NCI-H2171 treated with DMSO at 0.1 percent for 48 hours (cell line): ENCODE results near the gene PTGFRN.

ENCODE experiments used
- DNase-seq: peaks from one replicate; lab custom pipeline; 2025; lab: John Stamatoyannopoulos, UW

Gene PTGFRN

DNA sequence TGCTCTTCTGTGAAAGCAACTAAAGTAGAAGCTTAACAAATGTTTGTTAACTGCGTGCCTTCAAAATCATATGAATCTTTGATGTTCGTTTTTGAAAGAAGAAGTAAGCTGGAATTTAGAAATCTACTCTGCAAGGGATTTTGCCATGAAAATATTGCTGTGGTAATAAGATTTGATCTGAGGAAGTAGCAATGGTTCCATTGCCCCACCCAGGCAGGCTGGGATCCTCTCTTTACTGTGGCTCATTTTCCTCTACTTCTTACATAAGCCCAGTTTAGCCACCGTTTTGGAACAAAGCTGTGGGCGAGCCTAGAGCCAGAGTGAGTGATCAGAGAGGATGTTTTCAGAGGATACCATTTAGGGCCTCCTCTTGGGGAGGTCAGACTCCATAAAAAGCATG is 20.3 kb upstream of the PTGFRN start:
- no peak for DNase-seq

DNA sequence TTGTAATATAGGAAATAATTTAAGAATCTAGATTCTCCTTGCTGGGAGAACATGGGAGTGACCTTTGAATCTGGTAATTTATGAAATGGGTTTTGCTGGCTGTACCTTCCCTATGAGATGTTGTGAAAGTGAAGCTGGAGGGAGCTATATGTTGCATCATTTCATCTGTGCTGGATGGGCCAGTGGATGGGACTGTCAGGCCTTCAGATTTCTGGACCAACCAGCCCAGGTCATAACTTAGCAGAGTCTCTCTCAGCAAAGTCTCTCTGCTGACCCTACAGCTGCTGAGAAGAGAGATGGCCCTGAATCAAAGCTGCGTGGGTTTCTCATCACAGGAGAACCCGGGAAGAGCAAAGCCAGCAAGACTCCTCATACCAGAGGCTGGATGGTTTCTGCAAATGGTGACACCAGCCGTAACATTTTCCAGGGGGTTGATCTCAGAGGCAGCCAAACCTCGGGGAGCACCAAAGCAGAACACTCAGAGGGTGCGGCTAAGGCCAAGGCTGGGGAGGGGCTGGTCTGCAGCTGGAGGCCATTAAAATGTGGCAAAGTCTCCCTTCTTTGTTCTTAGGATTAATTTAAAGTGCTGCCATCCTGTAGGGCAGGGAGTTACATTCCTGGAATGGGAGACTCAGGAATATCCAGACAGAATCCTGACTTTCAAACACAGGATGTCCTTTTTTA is 18.2 kb upstream of the PTGFRN start:
- DNase-seq: no peak

DNA sequence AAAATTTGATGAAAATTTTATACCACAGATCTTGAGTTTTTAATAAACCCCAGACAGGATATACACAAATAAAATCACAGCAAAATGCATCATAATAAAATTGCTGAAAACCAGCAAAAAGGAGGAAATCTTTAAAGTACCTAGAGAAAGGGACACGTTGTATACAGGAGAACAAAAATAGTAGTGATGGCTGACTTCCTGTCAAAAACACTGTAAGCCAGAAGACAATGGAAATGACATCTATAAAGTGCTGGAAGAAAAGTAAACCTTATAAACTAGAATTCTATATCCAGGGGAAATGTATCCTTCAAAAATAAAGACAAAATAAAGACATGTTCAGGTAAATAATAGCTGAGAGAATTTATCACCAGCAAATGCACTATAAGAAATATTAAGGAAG is 14.6 kb upstream of the PTGFRN start:
- no peak for DNase-seq

DNA sequence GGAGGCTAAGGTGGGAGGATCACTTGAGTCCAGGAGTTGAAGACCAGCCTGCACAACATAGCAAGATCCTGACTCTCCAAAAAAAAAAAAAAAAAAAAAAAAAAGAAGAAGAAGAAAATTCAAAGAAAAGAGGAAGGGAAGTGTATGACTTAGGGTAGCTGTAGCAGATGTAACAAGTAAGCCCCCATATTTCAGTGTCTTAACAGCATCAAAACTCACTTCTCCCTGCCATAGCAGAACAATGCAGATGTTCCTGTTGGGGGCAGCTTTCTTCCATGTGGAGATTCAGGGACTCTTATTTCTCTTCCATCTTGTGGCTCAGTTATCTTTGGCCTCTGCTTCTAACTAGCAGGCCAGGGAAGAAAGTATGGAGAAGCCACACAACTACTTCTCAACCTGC is 10.2 kb upstream of the PTGFRN start:
- DNase-seq: no peak

DNA sequence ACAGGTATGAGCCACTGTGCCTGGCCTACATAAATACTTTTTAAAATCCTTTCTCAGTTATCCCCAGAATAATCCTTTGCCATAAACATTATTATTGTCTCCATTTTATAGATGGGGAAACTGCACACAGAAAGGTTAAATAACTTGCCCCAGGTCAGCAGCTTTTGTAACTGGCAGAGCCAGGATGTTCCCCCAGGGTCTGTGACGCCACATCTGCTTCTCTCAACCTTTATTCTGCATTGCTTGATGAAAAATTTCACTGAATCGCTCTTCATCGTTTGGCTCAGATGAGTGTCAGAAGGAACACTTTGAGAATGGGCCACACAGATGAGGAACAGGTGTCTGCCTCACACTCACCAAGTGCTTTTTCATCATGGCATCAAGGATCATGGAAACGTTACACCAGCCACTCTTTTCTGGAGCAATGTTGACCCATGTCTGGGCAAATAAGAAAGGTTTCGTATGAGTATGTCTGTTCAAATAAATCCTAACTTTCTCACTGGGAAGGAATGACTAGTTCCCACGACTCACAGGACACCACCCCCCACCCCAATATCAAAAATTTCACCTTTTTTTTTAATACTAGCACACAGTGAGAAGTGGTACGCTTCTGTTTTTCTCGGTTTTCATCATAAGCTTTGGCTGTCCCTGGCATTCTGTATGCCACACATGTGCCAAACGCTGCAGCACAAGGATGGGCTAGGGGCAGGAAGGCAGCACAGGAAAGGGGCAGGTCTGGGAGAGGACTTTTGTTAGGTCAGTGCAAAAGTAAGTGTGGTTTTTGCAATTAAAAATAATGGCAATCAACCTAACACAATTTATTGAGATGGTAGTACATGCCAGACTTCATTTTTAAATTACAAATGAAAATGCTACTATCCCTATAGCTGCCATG is 9.0 kb upstream of the PTGFRN start:
- DNase-seq: no peak

DNA sequence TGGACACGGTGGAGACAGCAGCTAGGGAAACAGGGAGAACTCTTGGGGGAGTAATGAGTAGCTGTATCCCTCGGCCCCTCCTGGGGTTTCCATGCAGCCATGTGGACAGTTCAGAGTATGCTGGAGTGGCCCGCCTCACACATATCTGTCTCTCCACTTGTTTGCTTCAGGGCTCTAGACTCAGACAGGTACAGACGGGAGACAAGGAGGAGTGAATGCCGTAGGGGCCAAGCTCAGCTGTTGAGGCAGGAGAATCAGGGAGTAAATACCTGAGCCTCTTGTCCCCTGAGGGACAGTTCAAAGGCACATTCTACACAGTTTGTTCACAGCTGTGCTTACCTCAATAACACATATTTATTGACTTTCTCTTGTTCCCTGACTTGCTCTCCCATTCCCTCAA is 7.7 kb upstream of the PTGFRN start:
- no peak for DNase-seq

DNA sequence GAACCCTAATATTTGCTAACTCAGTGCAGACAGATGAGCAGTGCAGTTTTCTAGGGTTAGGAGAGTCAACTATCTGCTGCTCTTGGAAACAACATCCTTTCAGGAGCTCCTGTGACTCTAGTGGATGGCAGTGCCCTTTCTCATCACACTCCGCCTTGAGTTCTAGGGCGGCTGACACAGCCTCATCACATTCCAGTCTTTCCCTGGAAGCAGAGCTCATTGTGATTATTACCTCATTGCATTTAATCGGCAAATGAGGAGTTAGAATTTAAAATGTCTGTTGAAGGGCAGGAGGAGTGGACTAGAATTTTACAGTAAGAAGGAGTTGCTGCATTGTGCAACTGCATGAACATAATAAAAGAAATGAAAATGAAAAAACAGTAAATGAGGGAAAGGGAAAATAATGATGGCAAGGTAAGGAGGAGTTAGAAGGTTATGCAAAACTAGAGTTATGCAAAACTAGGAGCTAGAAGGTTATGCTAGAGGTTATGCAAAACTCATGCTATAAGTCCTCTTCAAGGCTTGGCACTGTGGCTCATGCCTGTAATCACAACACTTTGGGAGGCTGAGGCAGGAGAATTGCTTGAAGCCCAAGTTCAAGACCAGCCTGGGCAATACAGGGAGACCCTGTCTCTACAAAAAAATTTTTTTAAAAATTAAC is 6.9 kb upstream of the PTGFRN start:
- DNase-seq: no peak

DNA sequence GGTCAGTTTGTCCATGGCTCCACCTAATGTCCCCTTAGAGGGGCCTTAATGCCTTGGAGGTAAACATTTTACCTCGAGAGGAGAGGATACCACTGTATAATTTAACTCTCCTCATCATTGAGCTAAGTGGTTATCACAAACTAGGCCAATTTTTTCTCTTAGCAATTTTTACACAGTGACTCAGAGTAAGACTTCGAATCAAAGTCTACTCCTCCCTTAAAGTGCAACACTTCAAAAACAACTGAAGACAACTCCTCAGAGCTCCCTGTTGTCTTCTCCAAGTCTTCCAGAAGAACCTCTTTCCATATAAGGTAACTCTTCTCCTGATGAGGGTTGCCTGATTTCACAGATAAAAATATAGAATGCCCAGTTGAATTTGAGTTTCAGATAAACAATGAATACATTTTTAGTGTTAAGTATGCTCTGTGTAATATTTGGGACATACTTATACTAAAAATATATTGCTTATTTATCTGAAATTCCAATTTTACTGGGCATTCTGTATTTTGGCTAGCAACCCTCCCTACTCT is 4.9 kb upstream of the PTGFRN start:
- DNase-seq: no peak

DNA sequence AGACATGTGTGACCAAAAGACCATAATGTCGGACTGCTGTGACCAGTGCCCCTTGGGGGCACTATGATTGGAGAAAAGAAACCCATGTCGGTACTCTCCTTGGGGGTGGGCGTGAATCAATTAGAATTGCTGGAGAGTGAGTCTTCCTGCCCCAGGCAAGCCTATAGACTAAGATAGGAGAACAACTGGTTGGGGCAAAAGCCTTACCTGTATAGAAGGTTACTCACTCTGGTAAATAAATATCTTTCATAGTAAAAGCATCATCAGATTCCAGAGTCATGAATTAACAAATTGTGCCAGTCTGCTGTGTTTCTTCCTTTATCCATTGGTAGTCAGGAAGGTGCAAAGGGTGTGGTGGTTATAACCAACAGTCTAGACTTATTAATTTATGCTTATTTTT is 2.9 kb upstream of the PTGFRN start:
- DNase-seq: no peak

DNA sequence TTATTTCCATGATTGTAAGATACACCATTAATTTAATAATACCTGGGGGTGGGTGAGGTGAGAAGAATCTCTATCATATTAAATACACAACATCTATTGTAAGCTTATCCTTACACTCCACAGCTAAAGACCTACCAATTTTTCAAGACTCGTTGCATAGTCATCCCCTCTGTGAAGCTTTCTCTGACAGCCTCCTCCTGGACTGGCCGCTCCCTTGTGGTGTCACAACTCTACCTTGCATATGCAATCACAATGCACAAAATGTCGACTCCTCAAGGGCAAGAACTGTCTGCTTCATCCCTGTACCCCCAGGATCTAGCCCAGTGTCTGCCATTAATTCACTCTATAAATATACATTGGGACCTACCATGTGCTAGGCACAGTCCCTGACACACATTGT is 2.4 kb upstream of the PTGFRN start:
- DNase-seq: no peak

DNA sequence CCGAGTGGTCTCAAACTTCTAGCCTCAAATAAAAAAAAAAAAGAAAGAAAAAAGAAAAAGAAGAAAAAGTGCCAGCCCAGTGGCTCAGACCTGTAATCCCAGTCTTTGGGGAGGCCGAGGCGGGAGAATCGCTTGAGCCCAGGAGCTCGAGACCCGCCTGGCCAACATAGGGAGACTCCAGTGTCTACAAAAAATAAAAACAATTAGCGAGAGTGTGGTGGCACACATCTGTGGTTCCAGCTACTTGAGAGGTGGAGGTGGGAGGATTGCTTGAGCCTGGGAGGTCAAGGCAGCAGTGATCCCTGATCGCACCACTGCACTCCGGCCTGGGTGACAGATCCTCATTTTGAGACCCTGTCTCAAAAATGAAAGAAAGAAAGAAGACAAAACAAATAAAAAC is 1.4 kb upstream of the PTGFRN start:
- no peak for DNase-seq

DNA sequence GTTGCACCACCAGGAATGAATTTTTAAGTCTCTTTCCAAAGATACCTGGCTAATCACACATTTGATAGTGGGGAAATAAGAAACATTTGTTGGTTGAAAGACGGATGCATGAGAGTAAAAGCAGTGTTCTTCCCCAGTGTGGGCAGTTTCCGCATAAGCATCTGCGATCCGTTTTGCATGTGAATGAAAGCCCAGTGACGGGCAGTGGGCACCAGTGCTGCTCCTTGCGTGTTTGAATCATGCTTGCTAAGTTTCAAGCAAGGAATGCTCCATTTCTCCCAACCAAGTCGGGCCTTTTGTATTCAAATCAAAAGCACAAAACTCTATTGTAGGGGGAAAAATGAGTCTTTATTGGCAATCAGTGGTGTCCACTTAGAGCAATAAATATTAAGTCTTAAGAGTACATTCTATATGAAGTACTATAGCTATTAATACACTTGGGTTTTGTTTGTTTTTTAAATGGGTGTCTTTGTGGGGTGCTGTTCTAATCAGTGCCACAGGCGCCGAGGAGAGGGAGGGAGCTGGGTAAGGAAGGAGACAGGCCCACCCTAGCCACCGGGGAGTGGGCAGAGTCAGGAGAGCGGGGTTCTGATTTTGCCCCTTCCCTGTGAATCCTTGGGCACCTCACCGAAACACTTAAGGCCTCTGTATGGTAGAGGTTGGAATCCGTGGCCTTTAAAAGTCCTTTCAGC is 750 bp upstream of the PTGFRN start:
- DNase-seq: no peak

DNA sequence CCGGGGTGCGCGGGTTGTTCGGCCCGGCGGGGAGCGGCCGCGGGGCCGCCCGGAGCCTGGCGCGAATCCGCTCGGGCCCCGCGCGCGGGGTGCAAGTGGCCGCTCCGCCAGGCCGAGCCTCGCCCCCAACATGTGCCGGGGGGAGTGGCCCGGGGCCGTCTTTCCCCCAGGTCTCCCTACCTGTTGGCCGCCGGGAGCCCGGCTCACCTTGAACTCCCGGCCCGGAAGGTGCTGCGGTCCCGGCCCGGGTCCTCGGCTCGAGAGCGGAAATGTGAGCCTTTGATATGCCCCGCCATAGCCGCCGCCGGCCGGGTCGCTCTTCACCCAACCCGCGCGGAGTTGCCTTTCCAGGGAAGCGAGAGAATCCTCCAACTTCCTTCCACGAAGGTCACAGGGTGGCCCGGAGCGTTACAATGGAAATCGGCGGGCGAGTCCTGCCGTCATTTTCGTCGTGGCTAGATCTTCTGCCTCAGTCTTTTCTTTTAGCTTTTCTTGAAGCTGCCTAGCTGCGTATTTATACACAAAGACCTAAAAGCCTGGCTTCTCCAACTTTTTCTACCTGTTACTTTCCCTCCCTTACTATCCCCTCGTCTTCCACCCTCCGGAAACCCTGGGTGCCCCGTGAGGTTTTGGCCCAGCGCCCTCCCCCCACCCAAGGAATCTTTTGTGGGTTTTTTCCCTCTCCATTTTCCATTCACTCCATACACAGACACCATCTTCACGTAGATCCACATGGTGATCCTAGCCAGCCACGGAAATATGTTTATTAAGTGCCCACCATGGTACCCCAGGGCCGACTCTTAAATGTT is 867 bp downstream of the PTGFRN start:
- peak; percentile 35 for DNase-seq

DNA sequence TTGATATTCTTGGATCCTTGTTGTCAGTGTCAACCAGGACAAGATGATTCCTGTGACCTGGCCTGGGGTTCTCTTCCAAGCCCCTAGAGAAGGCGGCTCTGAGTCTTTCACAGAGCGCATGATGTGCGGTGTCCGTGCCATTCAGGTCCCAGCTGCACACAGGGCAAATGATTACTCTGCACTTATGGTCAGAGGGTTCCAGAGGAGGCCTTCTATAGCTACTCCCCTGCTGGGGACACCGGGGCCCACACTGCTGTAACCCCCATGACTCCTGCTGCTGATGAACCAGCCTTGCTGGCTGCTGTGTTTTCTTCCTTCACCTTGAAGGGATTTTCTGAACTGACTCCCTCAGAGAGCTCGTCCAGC is 1.5 kb downstream of the PTGFRN start:
- DNase-seq: no peak

DNA sequence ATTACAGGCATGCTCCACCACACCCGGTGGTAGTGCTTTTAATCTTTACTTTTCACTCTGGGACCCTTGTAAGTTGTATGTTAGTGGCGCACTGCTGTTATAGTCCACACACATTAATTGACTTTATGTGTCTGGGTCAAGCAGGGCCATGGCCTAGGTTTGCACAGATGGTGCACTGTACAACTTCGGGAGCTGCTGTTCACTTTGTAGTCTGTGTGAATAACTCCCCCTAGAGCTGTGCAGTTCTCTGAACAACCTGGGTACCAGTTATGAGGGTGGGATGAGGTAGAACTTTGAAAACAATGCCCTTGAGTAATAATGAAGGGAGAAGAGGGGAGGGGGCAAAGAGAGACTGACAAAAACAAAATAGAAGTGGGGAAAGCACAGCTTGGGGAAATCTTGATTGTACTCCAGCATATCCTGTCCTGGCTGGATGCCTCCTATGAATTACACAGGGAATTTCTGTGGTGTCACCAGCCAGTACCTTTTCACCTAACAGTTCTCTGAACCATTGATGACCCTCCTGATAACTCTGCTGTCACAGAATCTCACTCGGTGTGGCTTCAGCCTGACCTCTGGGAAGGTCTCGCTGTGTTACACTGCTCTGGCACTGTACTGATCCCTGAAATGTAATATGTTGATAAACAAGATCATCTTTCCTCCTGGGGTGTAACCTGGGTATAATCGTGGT is 2.2 kb downstream of the PTGFRN start:
- DNase-seq: no peak

DNA sequence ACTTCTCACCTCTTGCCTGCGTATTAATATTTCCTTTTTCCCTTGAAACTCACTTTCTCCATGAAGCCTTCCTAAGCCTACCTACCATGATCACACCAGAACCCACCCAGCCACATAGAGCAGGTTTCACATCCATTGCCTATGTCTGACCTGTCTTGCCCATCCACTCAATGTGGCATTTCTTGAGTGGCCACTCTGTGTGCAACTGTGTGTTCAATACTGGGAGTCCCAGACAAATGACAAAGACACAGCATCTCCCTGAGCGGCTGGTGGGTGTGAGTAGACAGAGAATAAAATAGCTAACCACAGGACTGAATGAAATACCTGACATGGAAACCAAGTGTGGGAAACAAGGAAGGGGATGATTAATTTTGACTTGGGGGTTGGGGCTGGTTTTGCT is 3.1 kb downstream of the PTGFRN start:
- DNase-seq: no peak

DNA sequence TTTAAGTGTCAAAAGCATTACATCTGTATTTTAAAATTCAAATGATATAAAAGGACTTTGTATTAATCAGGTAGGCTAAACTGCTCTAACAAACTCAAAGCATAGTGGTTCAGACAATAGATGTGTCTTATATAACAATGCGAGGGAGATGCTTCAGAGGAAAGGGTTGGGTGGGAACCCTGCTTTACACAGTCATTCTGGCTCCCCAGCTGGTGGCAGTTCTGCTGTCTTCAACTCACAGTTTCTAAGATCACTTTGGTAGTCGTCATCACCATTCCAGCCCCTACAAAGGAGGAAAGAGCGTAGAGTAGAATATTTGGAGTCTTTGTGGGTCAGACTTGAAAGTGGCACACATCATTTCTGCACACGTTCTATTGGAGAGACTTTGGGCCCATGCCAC is 4.2 kb downstream of the PTGFRN start:
- no peak for DNase-seq

DNA sequence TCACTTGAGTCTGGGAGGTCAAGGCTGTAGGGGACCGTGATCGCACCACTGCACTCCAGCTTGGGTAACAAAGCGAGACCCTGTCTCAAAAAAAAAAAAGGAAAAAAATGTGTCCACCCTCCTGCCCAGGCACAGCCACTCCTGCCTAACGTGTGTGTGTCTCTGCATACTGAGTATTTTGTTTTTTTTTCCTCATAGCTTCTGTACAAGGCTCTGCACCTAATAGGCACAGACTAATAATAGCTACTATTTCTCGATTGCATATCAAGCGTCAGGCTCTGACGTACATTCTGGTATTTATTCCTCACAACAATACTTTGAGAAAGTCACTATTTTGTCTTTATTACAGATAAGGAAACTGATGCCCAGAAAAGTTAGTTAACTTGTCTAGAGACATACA is 5.0 kb downstream of the PTGFRN start:
- DNase-seq: no peak

DNA sequence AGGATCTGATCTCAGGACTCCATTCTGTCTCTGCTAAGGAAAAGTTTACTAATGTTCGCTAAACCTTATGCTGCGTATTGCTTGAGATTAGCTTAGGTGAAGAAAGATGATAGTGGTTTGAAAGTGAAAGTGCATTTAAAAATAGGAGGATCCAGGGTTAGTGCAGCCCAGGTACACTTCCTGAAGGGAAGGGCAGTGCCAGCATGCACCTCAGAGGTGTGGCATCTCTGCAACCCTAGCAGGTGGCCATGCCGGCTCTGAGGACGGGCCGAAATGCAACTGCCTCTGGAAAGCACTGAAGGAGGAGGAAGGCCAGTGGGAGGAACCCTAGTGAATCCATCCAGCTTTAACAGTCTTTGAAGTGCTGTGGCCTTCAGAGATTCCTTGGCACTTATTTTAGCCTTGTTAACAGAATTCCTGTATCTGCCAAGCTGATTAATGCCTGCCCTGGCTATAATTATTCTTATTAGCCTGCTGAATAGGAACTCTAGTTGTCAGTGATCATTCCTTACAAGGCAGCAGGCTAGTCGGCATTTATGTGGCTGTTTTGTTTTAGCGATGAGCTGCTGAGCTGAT is 5.5 kb downstream of the PTGFRN start:
- DNase-seq: no peak

DNA sequence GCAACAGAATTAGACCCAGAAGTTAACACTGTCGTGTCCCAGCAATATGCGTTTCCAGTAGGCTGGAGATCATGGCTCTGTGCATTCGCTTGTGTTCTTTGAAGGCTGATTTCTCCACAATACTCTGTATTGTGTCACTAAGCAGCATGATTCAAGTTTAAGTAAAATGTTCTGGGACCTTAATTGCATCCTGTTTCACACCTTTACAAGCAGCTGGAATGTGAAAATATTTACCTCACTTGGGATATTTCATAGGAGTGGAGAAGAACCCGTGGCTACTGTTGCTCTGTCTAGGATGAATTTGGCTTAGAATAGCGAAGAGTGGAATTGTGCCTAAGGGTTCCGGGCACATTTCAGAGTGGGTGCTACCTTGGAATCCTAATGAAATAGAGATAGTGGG is 6.3 kb downstream of the PTGFRN start:
- DNase-seq: no peak
